GM21717 (cell line): ENCODE results near the gene CORO1A.
"Not testable (repeated sequence)": the region's sequence is repeated elsewhere in the genome, so short reads cannot be mapped to it uniquely, and the experiment has no call there.

ENCODE experiments used
- ATAC-seq: cut with Tn5 transposase; IDR thresholded peaks from one replicate; pipeline ENCODE4 v1.9.1; 2021; ENCODE audit warnings: mild to moderate bottlenecking, moderate library complexity; ENCODE audit not compliant: unreplicated experiment

The CORO1A gene

DNA sequence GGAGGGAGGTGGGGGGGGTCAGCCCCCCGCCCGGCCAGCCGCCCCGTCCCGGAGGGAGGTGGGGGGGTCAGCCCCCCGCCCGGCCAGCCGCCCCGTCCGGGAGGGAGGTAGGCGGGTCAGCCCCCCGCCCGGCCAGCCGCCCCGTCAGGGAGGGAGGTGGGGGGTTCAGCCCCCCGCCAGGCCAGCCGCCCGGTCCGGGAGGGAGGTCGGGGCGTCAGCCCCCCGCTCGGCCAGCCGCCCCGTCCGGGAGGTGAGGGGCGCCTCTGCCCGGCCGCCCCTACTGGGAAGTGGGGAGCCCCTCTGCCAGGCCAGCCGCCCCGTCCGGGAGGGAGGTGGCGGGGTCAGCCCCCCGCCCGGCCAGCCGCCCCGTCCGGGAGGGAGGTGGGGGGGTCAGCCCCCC, 14.0 kb upstream of the CORO1A start:
- ATAC-seq, result not testable (repeated sequence)

DNA sequence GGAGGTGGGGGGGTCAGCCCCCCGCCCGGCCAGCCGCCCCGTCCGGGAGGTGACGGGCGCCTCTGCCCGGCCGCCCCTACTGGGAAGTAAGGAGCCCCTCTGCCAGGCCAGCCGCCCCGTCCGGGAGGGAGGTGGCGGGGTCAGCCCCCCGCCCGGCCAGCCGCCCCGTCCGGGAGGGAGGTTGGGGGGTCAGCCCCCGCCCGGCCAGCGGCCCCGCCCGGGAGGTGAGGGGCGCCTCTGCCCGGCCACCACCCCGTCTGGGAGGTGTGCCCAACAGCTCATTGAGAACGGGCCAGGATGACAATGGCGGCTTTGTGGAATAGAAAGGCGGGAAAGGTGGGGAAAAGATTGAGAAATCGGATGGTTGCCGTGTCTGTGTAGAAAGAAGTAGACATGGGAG, 13.3 kb upstream of the CORO1A start:
- not testable (repeated sequence) for ATAC-seq

DNA sequence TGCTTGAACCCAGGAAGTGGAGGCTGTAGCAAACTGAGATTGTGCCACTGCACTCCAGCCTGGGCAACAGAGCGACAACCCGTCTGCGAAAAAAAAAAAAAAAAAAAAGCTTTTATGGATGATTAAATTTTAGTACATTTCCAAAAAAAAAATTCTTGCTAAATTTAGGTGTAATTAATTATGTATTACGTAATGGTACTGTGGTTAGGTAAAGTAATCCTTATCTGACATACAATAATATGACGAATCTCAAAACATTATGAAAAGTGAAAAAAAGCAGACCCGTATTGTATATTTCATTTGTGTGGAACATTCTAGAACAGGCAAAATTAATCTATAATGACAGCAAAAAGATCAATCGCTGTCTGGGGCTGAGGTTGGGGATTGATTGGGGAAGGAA, 10.3 kb upstream of the CORO1A start:
- ATAC-seq, result no peak

DNA sequence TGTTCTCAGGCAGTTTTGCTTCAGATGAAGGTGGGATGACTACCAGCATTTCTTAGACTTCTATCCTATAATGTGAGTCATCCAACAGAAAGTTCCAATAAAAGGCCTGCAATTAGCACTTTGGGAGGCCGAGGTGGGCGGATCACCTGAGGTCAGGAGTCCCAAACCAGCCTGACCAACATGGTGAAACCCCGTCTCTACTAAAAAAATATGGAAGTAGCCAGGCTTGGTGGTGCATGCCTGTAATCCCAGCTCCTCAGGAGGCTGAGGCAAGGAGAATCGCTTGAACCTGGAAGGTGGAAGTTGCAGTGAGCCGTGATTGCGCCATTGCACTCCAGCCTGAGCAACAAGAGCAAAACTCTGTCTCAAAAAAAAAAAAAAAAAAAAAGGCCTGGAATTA, 6.5 kb upstream of the CORO1A start:
- not testable (repeated sequence) for ATAC-seq

DNA sequence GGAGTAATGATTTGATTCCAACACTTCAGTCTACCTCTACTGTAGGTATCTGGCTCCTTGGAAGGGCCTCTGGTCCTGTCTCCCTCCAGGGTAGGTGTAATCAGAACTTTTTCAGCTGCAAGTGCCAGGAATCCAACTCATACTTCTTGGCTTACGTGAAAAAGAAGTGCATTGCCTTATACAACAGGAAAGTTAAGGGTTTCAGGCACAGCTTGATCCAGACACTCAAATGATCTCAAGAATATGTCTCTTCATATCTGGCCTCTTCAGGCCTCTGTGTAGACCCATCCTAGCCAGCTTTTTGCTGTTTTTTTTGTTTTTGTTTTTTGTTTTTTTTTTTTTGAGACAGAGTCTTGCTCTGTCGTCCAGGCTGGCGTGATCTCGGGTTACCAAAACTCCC, 4.2 kb upstream of the CORO1A start:
- no peak for ATAC-seq

DNA sequence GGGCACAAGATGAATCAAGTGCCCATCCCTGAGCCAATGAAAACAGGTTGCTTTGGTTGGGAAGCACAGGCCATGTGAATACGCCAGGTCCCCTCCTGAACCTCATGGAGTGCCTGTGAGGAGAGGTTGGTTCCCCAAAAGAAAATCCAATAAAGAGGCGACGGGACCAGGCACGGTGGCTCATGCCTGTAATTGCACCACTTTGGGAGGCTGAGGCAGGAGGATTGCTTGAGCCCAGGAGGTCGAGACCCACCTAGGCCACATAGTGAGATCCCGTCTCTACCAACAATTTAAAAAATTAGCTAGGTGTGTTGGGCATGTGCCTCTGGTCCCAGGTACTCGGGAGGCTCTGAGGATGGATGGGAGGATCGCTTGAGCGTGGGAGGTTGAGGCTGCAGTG, 3.5 kb upstream of the CORO1A start:
- no peak for ATAC-seq

DNA sequence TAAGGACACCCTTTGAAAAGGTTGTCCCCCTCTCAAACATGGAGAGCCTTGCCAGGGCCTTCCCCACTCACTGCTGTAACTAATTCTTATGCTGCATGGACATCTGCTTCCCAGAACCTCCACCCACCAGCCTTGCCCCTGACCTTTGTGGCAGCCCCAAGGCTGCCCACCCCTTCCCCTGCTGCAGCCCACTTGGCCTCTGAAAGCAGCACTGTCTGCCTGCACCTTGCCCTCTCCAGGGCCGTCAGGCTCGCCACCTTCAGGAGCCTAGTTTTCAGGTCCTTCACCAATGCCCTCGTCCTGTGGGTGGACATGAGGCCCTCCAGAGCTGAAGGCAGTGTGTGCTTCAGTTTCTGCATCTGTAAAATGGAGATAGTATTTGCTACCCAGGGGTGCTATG, 2.7 kb upstream of the CORO1A start:
- no peak for ATAC-seq

DNA sequence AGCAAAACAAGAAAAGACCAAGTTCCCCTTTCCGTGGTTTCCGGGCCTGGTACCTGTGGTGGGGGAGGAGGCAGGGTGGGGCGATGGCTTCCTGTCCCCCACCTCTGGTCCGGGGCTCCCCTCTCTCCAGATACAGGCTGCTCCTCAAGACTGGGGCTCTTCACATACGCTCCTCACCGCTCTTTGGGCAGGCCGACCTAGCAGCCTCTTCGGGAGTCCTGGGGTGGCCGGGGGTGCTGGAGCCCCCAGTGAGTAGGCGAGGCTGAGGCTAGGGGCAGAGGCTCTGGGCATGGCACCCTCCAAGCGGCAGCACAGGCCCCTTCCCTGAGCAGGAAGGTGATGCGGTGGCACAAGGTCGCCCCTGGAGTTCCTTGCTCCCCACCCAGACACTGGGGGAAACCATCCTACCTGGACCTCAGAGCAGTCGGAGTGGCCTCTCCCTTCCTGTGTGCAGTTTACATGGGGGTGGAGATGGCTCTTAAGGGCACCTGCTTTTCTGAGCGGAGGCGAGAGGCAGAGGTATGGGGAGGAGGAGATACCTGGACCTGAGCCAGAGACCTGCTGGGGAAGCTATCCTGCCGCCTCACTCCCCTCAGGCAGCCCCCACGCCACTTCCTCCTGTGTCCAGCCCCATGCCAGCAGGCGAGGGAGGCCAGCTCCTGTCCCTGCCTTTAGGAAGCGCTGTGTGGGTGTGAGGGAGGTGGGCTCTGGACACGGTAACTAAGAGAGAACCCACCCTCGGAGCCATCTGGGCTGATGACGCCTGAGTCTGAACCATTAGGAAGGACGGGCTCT, 891 bp downstream of the CORO1A start:
- ATAC-seq, result peak; percentile 28

DNA sequence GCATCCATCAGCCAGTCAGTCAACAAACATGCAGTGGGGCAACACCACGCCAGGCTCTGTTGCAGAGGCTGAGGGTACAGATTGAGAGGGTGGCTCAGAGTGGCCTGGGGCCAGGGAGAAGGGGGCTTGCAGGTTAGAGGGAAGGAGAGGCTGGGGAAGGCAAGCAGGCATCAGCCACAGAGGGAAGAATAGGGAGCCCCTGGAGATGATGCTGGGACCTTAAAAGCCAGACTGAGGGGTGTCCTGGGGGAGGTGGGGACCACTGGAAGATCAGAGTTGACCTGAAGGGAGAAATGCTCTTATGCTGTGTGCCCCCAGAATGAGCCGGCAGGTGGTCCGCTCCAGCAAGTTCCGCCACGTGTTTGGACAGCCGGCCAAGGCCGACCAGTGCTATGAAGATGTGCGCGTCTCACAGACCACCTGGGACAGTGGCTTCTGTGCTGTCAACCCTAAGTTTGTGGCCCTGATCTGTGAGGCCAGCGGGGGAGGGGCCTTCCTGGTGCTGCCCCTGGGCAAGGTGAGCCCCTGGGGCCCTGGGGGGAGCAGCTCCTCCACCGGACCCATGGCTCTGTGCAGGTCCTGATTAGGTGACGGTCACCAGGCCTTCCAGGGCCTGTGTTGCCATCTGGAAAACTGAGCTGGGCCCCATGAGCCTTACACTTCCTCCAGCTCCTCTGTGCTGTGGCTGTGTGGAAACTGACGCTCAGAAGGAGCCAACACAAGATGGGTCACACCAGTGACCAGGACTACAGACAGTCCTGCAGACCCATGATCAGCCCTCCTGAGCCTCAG, 1.7 kb downstream of the CORO1A start:
- no peak for ATAC-seq

DNA sequence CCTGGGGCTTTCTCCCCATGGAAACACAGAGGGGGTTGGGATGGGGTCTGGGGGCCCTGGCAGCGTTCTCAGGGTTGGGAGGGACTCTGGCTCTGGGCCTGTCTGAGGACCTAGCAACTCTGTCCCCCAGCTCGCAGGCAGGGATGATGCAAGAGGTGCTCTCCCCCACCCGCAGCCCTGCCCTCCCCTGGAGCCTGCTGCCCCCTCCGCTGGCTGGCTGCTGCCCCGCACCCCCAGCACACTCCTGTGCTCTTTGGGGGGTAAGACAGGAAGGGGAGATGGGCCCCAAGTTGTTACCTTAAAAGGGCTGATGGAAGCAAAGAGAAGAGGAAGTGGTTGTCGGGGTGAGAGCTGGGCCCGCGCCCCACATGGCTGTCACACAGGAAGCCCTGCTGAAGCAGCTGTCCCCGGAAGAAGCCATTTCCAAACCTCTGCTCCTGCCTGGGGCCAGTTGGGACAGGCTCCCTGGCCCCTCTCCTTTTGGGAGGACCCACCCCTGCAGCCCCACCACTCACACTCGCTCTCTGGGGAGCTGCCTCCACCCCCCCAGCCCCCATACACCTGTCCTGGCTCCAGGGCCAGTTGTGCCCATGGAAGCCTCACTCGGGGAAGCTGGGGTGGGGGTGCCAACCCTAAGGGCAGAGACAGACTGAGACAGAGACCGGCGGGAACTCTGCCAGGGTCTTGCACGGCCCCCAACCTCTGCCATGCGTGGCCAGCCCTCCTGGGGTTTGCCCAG, 2.5 kb downstream of the CORO1A start:
- no peak for ATAC-seq

DNA sequence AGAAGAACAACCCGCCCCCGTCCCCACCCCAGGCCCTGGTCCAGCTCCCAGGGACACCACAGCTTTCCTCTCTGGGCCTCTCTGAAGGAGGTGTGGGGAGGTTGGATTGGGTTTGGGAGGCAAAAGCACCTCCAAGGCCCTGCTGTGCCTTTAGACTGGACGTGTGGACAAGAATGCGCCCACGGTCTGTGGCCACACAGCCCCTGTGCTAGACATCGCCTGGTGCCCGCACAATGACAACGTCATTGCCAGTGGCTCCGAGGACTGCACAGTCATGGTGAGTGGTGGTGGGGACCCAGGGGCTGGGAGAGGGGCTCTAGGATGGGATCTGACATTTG, 3.0 kb downstream of the CORO1A start:
- no peak for ATAC-seq

DNA sequence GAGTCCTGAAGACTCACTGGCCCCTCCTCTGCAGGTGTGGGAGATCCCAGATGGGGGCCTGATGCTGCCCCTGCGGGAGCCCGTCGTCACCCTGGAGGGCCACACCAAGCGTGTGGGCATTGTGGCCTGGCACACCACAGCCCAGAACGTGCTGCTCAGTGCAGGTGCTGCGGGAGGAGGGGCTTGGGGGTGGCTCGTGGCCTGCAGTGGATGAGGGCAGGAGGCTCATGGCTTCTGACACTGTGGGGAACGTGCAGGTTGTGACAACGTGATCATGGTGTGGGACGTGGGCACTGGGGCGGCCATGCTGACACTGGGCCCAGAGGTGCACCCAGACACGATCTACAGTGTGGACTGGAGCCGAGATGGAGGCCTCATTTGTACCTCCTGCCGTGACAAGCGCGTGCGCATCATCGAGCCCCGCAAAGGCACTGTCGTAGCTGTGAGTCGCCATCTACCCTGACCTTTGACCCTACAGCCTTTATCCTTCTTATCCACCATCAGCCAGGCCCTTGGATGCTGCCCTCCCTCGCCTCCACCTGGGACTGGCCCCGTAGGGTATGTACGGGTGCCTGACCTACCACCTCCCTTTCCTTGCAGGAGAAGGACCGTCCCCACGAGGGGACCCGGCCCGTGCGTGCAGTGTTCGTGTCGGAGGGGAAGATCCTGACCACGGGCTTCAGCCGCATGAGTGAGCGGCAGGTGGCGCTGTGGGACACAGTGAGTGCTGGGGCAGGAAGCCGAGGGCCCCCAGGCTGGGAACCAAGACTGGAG, 3.6 kb downstream of the CORO1A start:
- no peak for ATAC-seq

DNA sequence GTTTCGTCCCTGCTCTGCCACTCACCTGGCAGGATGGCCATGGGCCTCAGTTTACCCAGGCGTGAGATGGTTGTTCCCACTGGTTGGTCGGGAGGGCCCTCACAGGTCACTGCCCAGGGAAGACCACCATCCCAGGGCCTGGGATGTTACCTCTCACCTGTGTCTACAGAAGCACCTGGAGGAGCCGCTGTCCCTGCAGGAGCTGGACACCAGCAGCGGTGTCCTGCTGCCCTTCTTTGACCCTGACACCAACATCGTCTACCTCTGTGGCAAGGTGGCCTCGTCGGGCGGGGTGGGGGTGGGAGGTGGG, 4.1 kb downstream of the CORO1A start:
- ATAC-seq, result no peak

DNA sequence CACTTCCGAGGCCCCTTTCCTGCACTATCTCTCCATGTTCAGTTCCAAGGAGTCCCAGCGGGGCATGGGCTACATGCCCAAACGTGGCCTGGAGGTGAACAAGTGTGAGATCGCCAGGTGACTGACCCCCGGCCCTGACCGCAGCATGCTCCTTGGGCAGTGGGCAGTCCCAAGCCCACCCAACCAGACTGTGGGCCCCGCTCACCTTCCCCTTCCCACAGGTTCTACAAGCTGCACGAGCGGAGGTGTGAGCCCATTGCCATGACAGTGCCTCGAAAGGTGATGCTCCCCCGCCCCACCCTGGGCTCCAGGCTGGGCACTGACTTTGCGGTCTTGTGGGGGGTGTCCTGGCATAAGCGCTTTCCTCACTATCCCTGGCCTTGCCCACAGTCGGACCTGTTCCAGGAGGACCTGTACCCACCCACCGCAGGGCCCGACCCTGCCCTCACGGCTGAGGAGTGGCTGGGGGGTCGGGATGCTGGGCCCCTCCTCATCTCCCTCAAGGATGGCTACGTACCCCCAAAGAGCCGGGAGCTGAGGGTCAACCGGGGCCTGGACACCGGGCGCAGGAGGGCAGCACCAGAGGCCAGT, 4.7 kb downstream of the CORO1A start:
- ATAC-seq, result no peak

DNA sequence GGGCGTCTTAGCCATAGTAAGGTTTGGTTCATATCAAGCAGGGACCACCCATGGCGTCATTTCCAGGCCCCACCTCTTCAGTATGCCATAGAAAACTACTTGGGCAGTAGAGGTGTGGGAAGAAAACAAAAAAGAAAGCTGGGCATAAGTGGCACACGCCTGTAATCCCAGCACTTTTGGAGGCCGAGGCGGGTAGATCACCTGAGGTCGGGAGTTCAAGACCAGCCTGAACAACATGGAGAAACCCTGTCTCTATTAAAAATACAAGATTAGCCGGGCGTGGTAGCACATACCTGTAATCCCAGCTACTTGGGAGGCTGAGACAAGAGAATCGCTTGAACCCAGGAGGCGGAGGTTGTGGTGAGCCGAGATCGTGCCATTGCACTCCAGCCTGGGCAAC, 7.8 kb downstream of the CORO1A start:
- ATAC-seq, result not testable (repeated sequence)

DNA sequence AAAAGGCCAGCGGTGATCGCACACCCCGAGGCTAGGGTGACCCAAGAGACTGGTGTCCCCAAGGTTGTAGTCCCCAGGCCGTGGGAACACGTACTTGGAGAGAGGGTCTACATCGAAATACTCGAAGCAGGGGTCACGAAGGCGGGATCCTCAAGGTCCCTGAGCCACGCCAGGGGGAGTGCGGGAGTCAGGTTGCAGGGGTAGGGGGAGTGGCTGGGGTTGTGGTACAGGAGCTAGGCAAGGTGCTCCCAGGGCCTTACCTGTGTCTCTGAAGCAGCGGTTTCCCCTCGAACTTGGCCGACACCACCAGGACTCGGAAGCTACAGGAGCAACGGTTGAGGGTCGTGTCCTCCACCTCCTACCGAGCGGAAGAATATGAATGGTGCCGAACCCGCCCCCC, 9.7 kb downstream of the CORO1A start:
- peak; percentile 10 for ATAC-seq

DNA sequence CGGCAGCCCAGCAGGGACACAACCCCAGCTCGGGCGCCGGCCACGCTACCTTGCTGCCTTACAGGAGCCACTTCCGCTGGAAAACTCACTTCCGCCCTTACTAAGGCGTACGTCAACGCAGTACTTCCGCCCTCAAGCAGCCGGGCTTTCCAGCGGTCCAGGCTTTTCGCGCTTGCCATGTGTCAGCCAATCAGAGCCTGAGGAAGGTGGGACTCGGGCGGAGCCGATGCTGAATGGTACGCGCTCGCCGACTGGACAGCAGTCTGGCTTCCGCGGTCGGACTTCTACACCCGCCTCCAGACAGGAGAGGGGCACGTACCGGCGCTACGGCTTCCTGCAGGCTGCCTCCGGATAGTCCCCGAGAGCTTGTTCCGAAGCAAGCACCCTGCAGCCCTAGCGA, 10.2 kb downstream of the CORO1A start, which contains the start of the genes BOLA2B and SLX1A:
TSS of gene BOLA2B (minus strand) at position 52 of the 400 bp plus-strand sequence. CDS start 71 bp downstream, outside the sequence.
TSS of gene SLX1A (plus strand) at position 261 of the 400 bp plus-strand sequence. CDS start 210 bp downstream, outside the sequence.
- ATAC-seq, result peak; percentile 78

DNA sequence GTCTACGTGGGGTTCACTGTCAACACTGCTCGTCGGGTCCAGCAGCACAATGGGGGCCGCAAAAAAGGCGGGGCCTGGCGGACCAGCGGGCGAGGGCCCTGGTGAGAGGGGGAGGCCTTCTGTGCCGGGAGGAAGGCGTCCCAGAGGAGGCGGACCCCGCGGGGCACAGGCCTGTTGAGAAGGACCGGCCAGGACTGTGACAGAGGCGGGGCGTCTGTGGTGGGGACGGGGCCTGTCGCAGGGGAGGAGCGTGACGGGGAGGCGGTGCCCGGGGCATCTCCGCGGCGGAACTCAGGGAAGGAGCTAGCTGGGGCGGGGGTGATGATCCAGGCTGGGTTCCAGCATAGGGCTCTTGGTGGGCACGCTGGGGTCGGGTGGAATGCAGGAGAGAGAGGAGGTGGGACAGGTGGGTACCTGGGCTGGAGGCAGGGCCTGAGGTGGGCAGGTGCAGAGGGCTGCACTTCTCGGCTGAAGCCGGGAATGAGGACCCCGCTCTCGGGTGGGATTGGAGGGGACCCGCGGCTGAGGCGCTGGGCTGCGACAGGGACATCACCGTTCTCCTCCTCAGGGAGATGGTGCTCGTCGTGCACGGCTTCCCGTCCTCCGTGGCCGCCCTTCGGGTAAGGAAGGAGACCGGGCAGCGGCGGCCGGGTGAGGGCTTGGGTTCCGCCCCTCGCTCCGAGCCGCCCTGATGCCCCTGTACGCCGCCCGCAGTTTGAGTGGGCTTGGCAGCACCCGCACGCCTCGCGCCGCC, 10.9 kb downstream of the CORO1A start:
- peak; percentile 61 for ATAC-seq

DNA sequence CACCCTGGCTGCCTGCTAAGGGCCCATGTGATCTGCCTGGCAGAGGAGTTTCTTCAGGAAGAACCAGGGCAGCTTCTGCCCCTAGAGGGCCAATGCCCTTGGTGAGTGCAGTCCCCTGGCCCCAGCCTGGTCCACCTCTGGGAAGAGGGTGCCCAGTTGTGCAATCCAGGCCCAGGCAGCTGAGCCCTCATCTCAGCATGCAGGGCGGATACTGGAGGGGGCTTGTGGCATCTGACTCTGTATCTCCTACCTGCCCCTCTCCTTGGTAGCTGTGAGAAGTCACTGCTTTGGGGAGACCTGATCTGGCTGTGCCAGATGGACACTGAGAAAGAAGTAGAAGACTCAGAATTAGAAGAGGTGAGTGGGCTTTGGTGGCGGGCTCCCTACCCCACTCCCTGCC, 13.6 kb downstream of the CORO1A start:
- ATAC-seq, result not testable (repeated sequence)

DNA sequence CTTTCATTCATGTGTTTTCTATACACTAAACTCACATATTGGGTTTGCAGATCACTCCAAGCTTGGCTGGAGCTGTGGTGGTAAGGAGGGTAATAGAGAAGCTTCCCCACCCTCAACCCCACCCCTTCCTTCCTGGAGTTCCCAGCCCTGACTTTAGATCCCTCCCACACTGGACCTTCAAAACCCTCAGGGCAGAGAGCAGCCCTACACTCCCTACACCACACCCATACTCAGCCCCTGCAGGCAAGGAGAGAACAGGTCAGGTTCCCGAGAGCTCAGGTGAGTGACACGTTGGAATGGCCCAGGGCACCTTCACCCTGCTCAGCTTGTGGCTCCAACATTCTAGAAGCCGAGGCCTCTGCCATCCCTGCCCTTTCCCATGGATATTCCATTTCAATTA, 15.6 kb downstream of the CORO1A start, which contains the start of gene SULT1A3:
TSS of gene SULT1A3 (plus strand) at position 207 of the 400 bp plus-strand sequence. CDS start 1,474 bp downstream, outside the sequence.
- not testable (repeated sequence) for ATAC-seq
